Esophagus squamous epithelium (tissue), 5 donors: ENCODE data around the gene TTC23L. TPM values are rescaled to one million over a fixed set of nuclear protein-coding genes. Genes with fewer than 3 reads are reported as not detected.
A peak's percentile ranks its signal among the peaks of the same experiment; 100 is the strongest.

Experiments used
- DNase-seq: peaks from one replicate; lab custom pipeline; 2025; lab: John Stamatoyannopoulos, UW
- H3K27ac ChIP-seq, 4 donors: fragments of 200-600 bp; sonication (generic); one replicate each; pipeline ENCODE4 v1.5.1; 2016 to 2019; ENCODE audit warnings: mild to moderate bottlenecking in 1 of 4
- H3K27me3 ChIP-seq, 4 donors: fragments of 200-600 bp; sonication (generic); 1 replicate in 3 of 4; 2 replicates in 1 of 4; pipeline versions ENCODE4 v1.5.1 to v1.6.0; 2017 to 2021; ENCODE audit warnings: antibody characterized with exemption in 1 of 4
- H3K36me3 ChIP-seq, 3 donors: fragments of 200-600 bp; sonication (generic); one replicate each; pipeline ENCODE4 v1.5.1; 2016 to 2019
- H3K4me1 ChIP-seq, 3 donors: fragments of 200-600 bp; sonication (generic); one replicate each; pipeline ENCODE4 v1.5.1; 2017 to 2019
- H3K4me3 ChIP-seq, 4 donors: fragments of 200-600 bp; sonication (generic); 1 replicate in 3 of 4; 2 replicates in 1 of 4; pipeline ENCODE4 v1.5.1; 2016 to 2019; ENCODE audit warnings: mild to moderate bottlenecking in 2 of 4, moderate library complexity in 1 of 4
- H3K9me3 ChIP-seq, 3 donors: fragments of 200-600 bp; sonication (generic); one replicate each; pipeline ENCODE4 v1.5.1; 2016 to 2019
- CTCF ChIP-seq, 6 experiments: fragments of 450-650 bp in 4 of 6; fragments of 200-600 bp in 2 of 6; sonication (generic) in 2 of 6; IDR thresholded peaks; one replicate each; pipeline ENCODE4 v1.5.1; 2016 to 2019; ENCODE audit warnings: antibody characterized with exemption in 6 of 6, mild to moderate bottlenecking in 4 of 6, moderate library complexity in 4 of 6
- POLR2A ChIP-seq, 4 donors: fragments of 450-650 bp; IDR thresholded peaks; one replicate each; pipeline ENCODE4 v1.6.1; 2017; ENCODE audit warnings: antibody characterized with exemption in 4 of 4, mild to moderate bottlenecking in 4 of 4, moderate library complexity in 3 of 4
- WGBS, 2 donors: methylation state at CpG; one replicate each; pipeline ENCODE4 v1.1.5; 2018; 5-methylcytosine and 5-hydroxymethylcytosine counted together
- intact Hi-C: fragments of 100-400 bp; cut with DNase I; formaldehyde crosslinking; loops from one replicate; pipeline ENCODE4 v1.15.0; 2022
- total RNA-seq, 4 donors: library from RNA; depleted of rRNA; stranded (reverse); fragments of >200 nt; gene quantifications; one replicate each; pipeline ENCODE4 v1.1.0, GENCODE V29; 2016
- donor health status: DM: yes; HTN: yes; CAD: no.

Gene TTC23L
- total RNA-seq, 4 donors from 2014 or later = 0.09 to 0.19 TPM; not detected in 2

- H3K9me3 ChIP-seq = no peaks in the 10 kb centered on the region
- intact Hi-C loops = no loop called here
- WGBS, 2 donors = 71 to 80% methylated on average over 1 of the region's 1 CpG
- no peak for DNase-seq
- peaks cover 0 to 14% (median 0%) of the 10 kb centered on the region in 3 donors for H3K4me1 ChIP-seq
- no peak overlapping the region for H3K27ac ChIP-seq
- TF ChIP-seq POLR2A (IDR thresholded peaks at IDR 0.05) (no peak), CTCF (IDR thresholded peaks at IDR 0.05) (no peak)
- no peaks in the 10 kb centered on the region for H3K27me3 ChIP-seq
- H3K4me3 ChIP-seq = no peak overlapping the region
- peaks cover 0 to 35% (median 0%) of the 10 kb centered on the region in 3 donors for H3K36me3 ChIP-seq
Measured at GRCh38 chr5:34833090-34833489, 5.9 kb upstream of the TTC23L start.

- peaks cover 0 to 23% (median 0%) of the 10 kb centered on the region in 3 donors for H3K4me1 ChIP-seq
- H3K36me3 ChIP-seq = peaks cover 0 to 31% (median 0%) of the 10 kb centered on the region in 3 donors
- no peak overlapping the region for H3K4me3 ChIP-seq
- no peaks in the 10 kb centered on the region for H3K27me3 ChIP-seq
- no peaks in the 10 kb centered on the region for H3K9me3 ChIP-seq
- intact Hi-C loops = no loop called here
- WGBS, 2 donors = 69 to 74% methylated on average over 9 of the region's 9 CpGs
- DNase-seq = no peak
- TF ChIP-seq POLR2A (IDR thresholded peaks at IDR 0.05) (no peak), CTCF (IDR thresholded peaks at IDR 0.05) (no peak)
- H3K27ac ChIP-seq = peak overlapping the region in 2 of 4 donors; percentile 54 to 62
Measured at GRCh38 chr5:34833976-34834793, 4.8 kb upstream of the TTC23L start.

GRCh38 chr5:34834794-34835089 is 4.2 kb upstream of the TTC23L start:
- Histone ChIP-seq H3K27ac (no peak overlapping the region), H3K4me1 (peaks cover 0 to 29% (median 0%) of the 10 kb centered on the region in 3 donors), H3K36me3 (peaks cover 0 to 25% (median 0%) of the 10 kb centered on the region in 3 donors), H3K4me3 (no peak overlapping the region), H3K27me3 (no peaks in the 10 kb centered on the region), H3K9me3 (no peaks in the 10 kb centered on the region)
- DNase-seq = no peak
- 67 to 75% methylated on average over 1 of the region's 1 CpG for WGBS, 2 donors
- intact Hi-C loops = no loop called here
- no peak for TF ChIP-seq POLR2A (IDR thresholded peaks at IDR 0.05)

GRCh38 chr5:34835664-34836063 is 3.3 kb upstream of the TTC23L start:
- 86 to 87% methylated on average over 3 of the region's 3 CpGs for WGBS, 2 donors
- no peak for DNase-seq
- Histone ChIP-seq H3K4me1 (peaks cover 0 to 31% (median 0%) of the 10 kb centered on the region in 3 donors), H3K9me3 (no peaks in the 10 kb centered on the region), H3K4me3 (no peak overlapping the region), H3K27me3 (no peaks in the 10 kb centered on the region), H3K36me3 (peaks cover 0 to 16% (median 0%) of the 10 kb centered on the region in 3 donors), H3K27ac (no peak overlapping the region)
- TF ChIP-seq POLR2A (IDR thresholded peaks at IDR 0.05) (no peak), CTCF (IDR thresholded peaks at IDR 0.05) (no peak)
- intact Hi-C loops = no loop called here

DNA sequence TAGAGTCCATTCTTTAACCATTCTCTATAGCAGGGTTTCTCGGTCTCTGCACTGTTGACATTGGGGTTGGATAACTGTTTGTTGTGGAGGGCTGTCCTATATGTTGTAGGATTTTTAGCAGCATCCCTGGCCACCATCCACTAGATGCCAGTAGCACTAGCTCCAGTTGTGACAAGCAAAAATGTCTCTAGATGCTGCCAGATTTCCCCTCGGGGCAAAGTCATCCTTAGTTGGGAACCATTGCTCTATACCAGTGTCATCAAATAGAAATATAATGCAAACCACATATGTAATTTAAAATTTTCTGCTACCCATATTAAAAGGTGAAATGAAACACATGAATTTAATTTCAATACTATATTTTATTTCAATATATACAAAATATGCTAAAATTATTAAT is 2.9 kb downstream of the TTC23L start:
- H3K4me1 ChIP-seq = peaks cover 0 to 17% (median 0%) of the 10 kb centered on the region in 3 donors
- DNase-seq = no peak
- TF ChIP-seq CTCF (IDR thresholded peaks at IDR 0.05) (no peak), POLR2A (IDR thresholded peaks at IDR 0.05) (no peak)
- H3K9me3 ChIP-seq = no peaks in the 10 kb centered on the region
- H3K4me3 ChIP-seq = no peak overlapping the region
- intact Hi-C loops = no loop called here
- H3K27me3 ChIP-seq = no peaks in the 10 kb centered on the region
- no peaks in the 10 kb centered on the region for H3K36me3 ChIP-seq
- WGBS, 2 donors = 71 to 92% methylated on average over 2 of the region's 2 CpGs
- no peak overlapping the region for H3K27ac ChIP-seq
